Breast epithelium (tissue), 3 donors: ENCODE measurements around the gene FAT1.

Experiments
- CTCF ChIP-seq, 3 donors: fragments of 450-650 bp; IDR thresholded peaks; one replicate each; pipeline ENCODE4 v1.5.1; 2016 to 2017; ENCODE audit warnings: antibody characterized with exemption in 3 of 3, mild to moderate bottlenecking in 3 of 3, moderate library complexity in 3 of 3
- POLR2A ChIP-seq: fragments of 450-650 bp; IDR thresholded peaks from one replicate; pipeline ENCODE4 v1.6.1; 2016; ENCODE audit warnings: antibody characterized with exemption, mild to moderate bottlenecking, moderate library complexity

- no peak for TF ChIP-seq POLR2A
- no peak for TF ChIP-seq CTCF (IDR thresholded peaks at IDR 0.05)
Observed at GRCh38 chr4:186624951-186625350, 98.7 kb downstream of the FAT1 start.
